GM18909 (cell line): ENCODE data around the gene OR4D2.
"Not testable (repeated sequence)": the region's sequence is repeated elsewhere in the genome, so short reads cannot be mapped to it uniquely, and the experiment has no call there.

ENCODE experiments used
- ATAC-seq: cut with Tn5 transposase; IDR thresholded peaks from one replicate; pipeline ENCODE4 v1.9.1; 2021; ENCODE audit warnings: mild to moderate bottlenecking; ENCODE audit not compliant: unreplicated experiment, poor library complexity

OR4D2 gene

GRCh38 chr17:58166682-58167081 lies at the start of gene OR4D2:
Gene OR4D2, plus strand, starts transcription at chr17:58166982. Its CDS starts 2,674 bp downstream, at chr17:58169656.
- ATAC-seq = no peak

- no peak for ATAC-seq
Observed at GRCh38 chr17:58117382-58117781, 49.4 kb upstream of the OR4D2 start.

DNA sequence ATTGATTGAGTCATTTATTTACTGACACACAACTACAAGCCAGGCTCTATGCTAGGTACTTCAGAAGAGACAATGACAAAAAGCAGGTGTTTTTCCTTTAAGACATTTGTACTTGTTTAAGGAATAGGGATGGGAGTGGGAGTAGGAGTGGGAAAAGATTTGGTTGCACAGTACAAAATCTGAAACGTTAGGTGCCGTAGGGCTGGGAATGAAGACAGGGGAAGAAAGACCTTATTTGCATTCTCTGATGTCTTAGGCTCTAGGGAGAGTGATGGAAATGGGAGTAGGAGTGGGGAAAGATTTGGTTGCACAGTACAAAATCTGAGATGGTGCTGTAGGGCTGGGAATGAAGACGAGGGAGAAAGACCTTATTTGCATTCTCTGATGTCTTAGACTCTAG lies 47.3 kb upstream of the OR4D2 start:
- no peak for ATAC-seq

GRCh38 chr17:58120195-58120822 lies 46.5 kb upstream of the OR4D2 start:
- no peak for ATAC-seq

DNA sequence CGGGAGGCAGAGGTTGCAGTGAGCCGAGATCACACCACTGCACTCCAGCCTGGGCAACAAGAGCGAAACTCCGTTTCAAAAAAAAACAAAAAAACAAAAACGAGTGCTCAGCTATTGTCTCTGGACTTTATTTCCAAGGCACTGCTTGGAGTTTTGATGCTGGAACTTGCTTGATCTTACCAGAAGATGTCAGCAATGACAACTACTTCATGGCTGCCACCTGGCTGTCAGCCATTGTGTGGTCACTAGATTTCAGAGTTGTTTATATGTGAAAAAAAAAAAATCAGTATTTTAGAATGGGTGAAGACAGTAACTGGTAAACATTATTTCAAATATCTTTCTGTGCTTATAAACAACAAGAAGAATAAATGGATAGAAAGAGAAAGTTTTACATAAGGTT lies 44.9 kb upstream of the OR4D2 start:
- no peak for ATAC-seq

DNA sequence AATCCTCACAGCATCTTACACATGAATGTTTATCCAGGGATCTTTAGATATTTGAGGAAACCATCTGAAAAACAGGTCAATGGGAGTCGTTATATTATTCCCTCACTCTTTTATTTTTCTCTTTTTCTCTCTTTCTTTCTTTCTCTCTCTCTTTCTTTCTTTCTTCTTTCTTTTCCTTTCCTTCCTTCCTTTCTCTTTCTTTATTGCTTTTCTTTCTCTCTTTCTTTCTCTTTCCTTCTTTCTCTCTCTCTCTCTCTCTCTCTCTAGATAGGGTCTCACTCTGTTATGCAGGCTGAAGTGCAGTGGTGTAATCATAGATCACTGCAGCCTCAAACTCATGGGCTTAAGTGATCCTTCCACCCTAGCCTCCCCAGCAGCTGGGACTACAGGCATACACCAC lies 38.9 kb upstream of the OR4D2 start:
- no peak for ATAC-seq

GRCh38 chr17:58132697-58133096 lies 34.1 kb upstream of the OR4D2 start:
- not testable (repeated sequence) for ATAC-seq

- ATAC-seq = no peak
Observed at GRCh38 chr17:58136669-58137279, 30.0 kb upstream of the OR4D2 start.

GRCh38 chr17:58141505-58141904 lies 25.3 kb upstream of the OR4D2 start:
- no peak for ATAC-seq

DNA sequence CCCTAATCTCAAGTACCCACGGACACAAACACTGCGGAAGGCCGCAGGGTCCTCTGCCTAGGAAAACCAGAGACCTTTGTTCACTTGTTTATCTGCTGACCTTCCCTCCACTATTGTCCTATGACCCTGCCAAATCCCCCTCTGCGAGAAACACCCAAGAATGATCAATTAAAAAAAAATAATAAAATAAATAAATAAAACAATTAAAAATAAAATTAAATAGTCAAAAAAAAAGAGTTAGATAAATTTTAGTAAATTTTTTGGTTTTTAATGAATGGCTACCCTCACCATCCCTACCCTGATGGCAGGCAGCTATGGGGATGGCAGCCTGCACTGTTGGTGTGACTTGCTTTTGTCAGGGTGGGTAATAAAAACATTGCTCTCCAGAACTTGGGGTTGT lies 23.4 kb upstream of the OR4D2 start:
- not testable (repeated sequence) for ATAC-seq

- ATAC-seq = no peak
Observed at GRCh38 chr17:58144801-58145200, 22.0 kb upstream of the OR4D2 start.

- ATAC-seq = no peak
Observed at GRCh38 chr17:58147930-58148434, 18.8 kb upstream of the OR4D2 start, which contains the start of gene OR4D1. Gene OR4D1, plus strand, starts transcription at chr17:58148384. Its CDS starts 6,770 bp downstream, at chr17:58155154.

DNA sequence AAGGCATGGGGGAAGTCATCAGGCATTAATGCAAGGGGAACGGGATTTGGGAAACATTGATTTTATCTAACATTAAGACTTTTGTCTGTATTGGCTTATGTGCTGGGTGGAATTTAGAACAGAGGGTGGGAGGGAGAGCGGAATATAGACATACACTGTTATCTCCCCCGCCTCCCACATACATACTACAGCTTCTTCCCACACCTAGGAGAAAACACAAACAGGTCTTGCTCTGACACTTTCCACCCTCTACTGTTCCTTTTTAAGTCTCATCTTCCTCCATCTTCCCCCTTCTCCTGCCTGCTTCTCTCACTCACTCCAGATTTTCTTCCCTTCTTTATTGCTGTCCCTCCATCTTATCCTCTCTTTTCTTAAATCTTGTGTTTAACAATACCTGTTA lies 18.2 kb upstream of the OR4D2 start:
- no peak for ATAC-seq

DNA sequence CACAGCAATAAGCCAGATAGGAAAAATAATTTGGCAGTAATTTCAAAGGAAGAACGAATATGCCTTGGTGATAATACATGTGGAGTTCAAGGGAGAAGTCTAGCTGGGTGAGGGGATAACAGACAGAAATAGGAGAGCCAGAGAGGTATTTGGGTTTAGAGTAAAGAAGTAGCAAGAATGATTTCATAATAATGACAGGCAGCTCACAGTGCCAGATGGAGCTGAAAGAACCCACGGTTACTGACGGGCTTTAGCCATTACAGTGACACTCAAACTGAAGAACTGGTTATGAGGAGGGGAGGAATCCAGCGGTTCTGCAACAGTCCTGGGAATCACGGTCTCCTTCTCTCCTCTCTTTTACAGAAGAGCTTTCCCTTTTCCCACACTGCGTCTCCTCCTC lies 16.4 kb upstream of the OR4D2 start:
- ATAC-seq = no peak

DNA sequence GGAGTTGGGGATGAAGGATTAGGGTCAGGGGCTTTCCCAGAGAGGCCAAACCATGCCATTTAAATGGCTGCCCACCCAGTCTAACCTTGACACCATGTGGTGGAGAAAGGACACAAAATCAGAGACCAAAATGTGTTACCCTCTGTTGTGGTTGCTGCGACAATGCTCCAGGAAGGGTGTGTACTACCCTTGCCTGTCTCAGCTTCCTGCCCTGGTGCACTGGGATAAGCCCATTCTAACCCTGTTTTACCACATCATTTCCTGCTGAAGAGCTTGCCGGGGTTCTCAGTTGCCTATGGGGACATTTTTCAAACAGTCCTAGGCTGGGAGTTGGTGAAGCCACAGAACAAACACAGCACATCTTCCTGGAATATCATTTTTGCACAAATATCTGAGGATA lies 13.7 kb upstream of the OR4D2 start:
- ATAC-seq = no peak

- no peak for ATAC-seq
Observed at GRCh38 chr17:58153671-58154070, 13.1 kb upstream of the OR4D2 start.

DNA sequence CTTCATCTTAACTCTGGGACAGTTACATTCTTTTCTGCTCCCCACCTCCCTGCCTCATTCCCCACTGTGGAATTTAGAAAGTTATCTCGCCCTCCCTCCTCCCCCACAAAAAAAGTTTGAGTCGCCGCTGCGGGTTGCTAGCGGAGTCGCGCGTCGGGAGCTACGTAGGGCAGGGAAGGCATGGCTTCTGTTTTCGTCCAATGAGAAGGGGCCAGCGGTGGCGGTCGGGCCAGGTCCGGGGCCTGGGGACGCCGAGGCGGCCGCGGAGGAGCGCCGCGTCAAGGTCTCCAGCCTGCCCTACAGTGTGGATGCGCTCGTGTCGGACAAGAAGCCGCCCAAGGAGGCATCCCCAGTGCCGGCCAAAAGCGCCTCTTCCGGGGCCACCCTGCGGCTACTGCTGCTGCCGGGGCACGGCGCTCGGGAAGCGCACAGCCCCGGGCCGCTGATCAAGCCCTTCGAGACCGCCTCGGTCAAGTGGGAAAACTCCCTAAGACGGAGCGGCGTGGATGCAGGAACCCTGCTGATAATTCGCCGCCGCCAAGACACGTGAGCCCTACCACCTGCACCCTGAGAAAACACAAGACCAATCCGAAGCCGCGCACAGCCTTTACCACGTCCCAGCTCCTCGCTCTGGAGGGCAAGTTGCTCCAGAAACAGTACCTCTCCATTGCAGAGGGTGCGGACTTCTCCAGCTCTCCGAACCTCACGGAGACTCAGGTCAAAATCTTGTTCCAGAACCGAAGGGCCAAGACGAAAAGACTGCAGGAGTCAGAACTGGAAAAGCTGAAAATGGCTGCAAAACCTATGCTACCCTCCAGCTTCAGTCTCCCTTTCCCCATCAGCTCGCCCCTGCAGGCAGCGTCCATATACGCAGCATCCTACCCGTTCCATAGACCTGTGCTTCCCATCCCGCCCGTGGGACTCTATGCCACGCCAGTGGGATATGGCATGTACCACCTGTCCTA lies 9.7 kb upstream of the OR4D2 start:
- no peak for ATAC-seq

DNA sequence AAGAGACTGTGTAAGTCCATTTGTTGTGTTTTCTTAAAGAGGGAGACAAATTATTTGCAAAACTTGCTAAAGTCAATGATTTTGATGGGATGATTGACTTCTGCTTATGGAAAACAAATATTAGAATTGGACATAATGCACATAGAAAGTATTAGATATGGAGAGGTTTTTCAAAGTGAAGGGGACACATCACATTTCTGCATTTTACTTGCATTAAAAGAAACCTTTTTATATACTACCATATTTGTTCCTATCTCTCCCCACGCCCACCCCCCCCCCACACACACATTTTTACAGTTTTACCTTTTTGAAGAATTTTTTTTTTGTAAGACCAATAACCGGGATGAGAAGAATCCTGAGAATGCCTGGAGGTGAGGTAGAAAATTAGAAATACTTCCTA lies 8.6 kb upstream of the OR4D2 start:
- ATAC-seq = no peak

- ATAC-seq = no peak
Observed at GRCh38 chr17:58161566-58161965, 5.2 kb upstream of the OR4D2 start.

GRCh38 chr17:58165981-58166380 lies 801 bp upstream of the OR4D2 start:
- no peak for ATAC-seq

- no peak for ATAC-seq
Observed at GRCh38 chr17:58170622-58171021, 3.8 kb downstream of the OR4D2 start.
